Pancreas (tissue), 10 donors: Measurements from ENCODE around the gene NCL. TPM values are rescaled to one million over a fixed set of nuclear protein-coding genes. Genes with fewer than 3 reads are reported as not detected.

Experiments used
- ATAC-seq, 4 donors: fragments of 200-7000 bp; cut with Tn5 transposase; one replicate each; pipeline versions ENCODE4 v1.8.0 to v1.9.1; 2020; ENCODE audit warnings: mild to moderate bottlenecking in 4 of 4, moderate library complexity in 4 of 4
- DNase-seq, 6 donors: peaks; one replicate each; pipeline ENCODE4 v3.0.0-alpha.2; 2020
- FAIRE-seq: peaks from 2 replicates; lab custom pipeline; 2012; peaks lifted over from hg19 to GRCh38; lab: Jason Lieb, UNC
- H3K27ac ChIP-seq, 4 donors: fragments of 200-600 bp; sonication (generic); 1 replicate in 3 of 4; 2 replicates in 1 of 4; pipeline versions ENCODE4 v1.5.0 to v1.8.0; 2020
- H3K27me3 ChIP-seq, 4 donors: fragments of 200-600 bp; one replicate each; pipeline ENCODE4 v1.8.0; 2021
- H3K36me3 ChIP-seq, 3 donors: fragments of 200-600 bp; sonication (generic) in 1 of 3; one replicate each; pipeline versions ENCODE4 v1.5.0 to v1.8.0; 2020 to 2021
- H3K4me1 ChIP-seq, 3 donors: fragments of 200-600 bp; one replicate each; pipeline ENCODE4 v1.8.0; 2021
- H3K4me3 ChIP-seq, 4 donors: fragments of 200-600 bp; sonication (generic) in 2 of 4; one replicate each; pipeline versions ENCODE4 v1.5.0 to v1.8.0; 2020 to 2021
- H3K9me3 ChIP-seq, 4 donors: fragments of 200-600 bp; one replicate each; pipeline ENCODE4 v1.8.0; 2021
- CTCF ChIP-seq, 4 donors: fragments of 200-600 bp; sonication (generic) in 3 of 4; IDR thresholded peaks; one replicate each; pipeline versions ENCODE4 v1.5.0 to v1.8.0; 2021; ENCODE audit warnings: antibody characterized with exemption in 4 of 4
- WGBS, 2 donors: extraction: QIAGEN DNeasy Blood & Tissue Kit; methylation state at CpG; one replicate each; pipeline ENCODE4 v1.1.7; 2013; 5-methylcytosine and 5-hydroxymethylcytosine counted together
- intact Hi-C, 3 donors: fragments of 100-400 bp; cut with DNase I; formaldehyde crosslinking; loops; one replicate each; pipeline versions ENCODE4 v1.11.1 to v1.14.2; 2022
- polyA plus RNA-seq, 2 donors: library from polyadenylated mRNA; stranded (reverse); fragments of 200-250 nt; gene quantifications; one replicate each; pipeline ENCODE4 v1.2.3, GENCODE V29; 2013
- total RNA-seq, 6 donors: library from RNA; stranded (reverse); fragmentation: NEBNext Ultra II Directional in 4 of 6; extraction: Animal tissue kit (Norgen Biotek cat#: 25700) in 4 of 6; gene quantifications; one replicate each; pipeline versions ENCODE4 v1.2.1 to v1.2.4, GENCODE V29; 2021 to 2023
- donor health status: healthy with polysubstance abuse.
- donor health status: DM: no; HTN: no; CAD: no; lungs with moderate emphysema.
- donor health status: DM: no; HTN: no; CAD: no.
- donor health status: control.
- donor health status: control.
- donor health status: Bipolar disorder and iron deficiency.
- donor health status: DM: yes; HTN: yes; CAD: no.
- donor health status: DM: no; HTN: no; CAD: no.
- donor health status: DM: no; HTN: no; CAD: no.
- donor health status: DM: yes; HTN: yes; CAD: no.

Gene NCL
- total and polyA plus RNA-seq, 8 donors = 69.9 to 364 (median 216) TPM

GRCh38 chr2:231423176-231423575, 41.1 kb downstream of the NCL start:
- no peaks in the 10 kb centered on the region for H3K27me3 ChIP-seq
- no peak for TF ChIP-seq CTCF (IDR thresholded peaks at IDR 0.05)
- no peak for DNase-seq

GRCh38 chr2:231422056-231422455, 42.2 kb downstream of the NCL start:
- intact Hi-C loops = no loop called here
- Histone ChIP-seq H3K4me1 (no peaks in the 10 kb centered on the region), H3K27me3 (no peaks in the 10 kb centered on the region), H3K4me3 (no peak overlapping the region), H3K36me3 (no peaks in the 10 kb centered on the region), H3K27ac (no peak overlapping the region), H3K9me3 (no peaks in the 10 kb centered on the region)
- no peak for DNase-seq
- FAIRE-seq = no peak
- TF ChIP-seq CTCF (IDR thresholded peaks at IDR 0.05) = no peak
- ATAC-seq = no peak
- WGBS, 2 donors = 72 to 79% methylated on average over 2 of the region's 2 CpGs

More at GRCh38 chr2:231423176-231423575, 41.1 kb downstream of the NCL start:
- 85 to 89% methylated on average over 10 of the region's 10 CpGs for WGBS, 2 donors
- Histone ChIP-seq H3K4me1 (no peaks in the 10 kb centered on the region), H3K36me3 (no peaks in the 10 kb centered on the region), H3K27ac (no peak overlapping the region), H3K4me3 (no peak overlapping the region), H3K9me3 (no peaks in the 10 kb centered on the region)
- FAIRE-seq (no peak), ATAC-seq (no peak)
- intact Hi-C loops = no loop called here

- ATAC-seq (no peak), FAIRE-seq (no peak), DNase-seq (no peak)
- no peaks in the 10 kb centered on the region for H3K9me3 ChIP-seq
- no peak overlapping the region for H3K27ac ChIP-seq
- H3K27me3 ChIP-seq = no peaks in the 10 kb centered on the region
- H3K4me1 ChIP-seq = no peaks in the 10 kb centered on the region
- TF ChIP-seq CTCF (IDR thresholded peaks at IDR 0.05) = no peak
- no peaks in the 10 kb centered on the region for H3K36me3 ChIP-seq
- intact Hi-C loops = no loop called here
- 74 to 75% methylated on average over 9 of the region's 9 CpGs for WGBS, 2 donors
- no peak overlapping the region for H3K4me3 ChIP-seq
These were observed 43.2 kb downstream of the NCL start for GRCh38 chr2:231421051-231421580.

- H3K9me3 ChIP-seq = no peaks in the 10 kb centered on the region
- FAIRE-seq (no peak), ATAC-seq (no peak), DNase-seq (no peak)
- TF ChIP-seq CTCF (IDR thresholded peaks at IDR 0.05) = no peak
- no peak overlapping the region for H3K27ac ChIP-seq
- no peaks in the 10 kb centered on the region for H3K36me3 ChIP-seq
- 80 to 83% methylated on average over 26 of the region's 26 CpGs for WGBS, 2 donors
- intact Hi-C loops = loop anchor here in 1 of 3 donors (10.0 kb wide), 1 partner anchor 194 kb away; no protein-coding TSS in a partner anchor
- H3K4me1 ChIP-seq = no peaks in the 10 kb centered on the region
- no peaks in the 10 kb centered on the region for H3K27me3 ChIP-seq
- no peak overlapping the region for H3K4me3 ChIP-seq
These were observed 45.3 kb downstream of the NCL start for GRCh38 chr2:231418820-231419640.

- DNase-seq (no peak), FAIRE-seq (no peak), ATAC-seq (no peak)
- H3K27ac ChIP-seq = no peak overlapping the region
- H3K9me3 ChIP-seq = no peaks in the 10 kb centered on the region
- H3K4me3 ChIP-seq = no peak overlapping the region
- no peak for TF ChIP-seq CTCF (IDR thresholded peaks at IDR 0.05)
- H3K4me1 ChIP-seq = peaks cover 0 to 5% (median 4%) of the 10 kb centered on the region in 3 donors
- intact Hi-C loops = loop anchor here in 1 of 3 donors (10.0 kb wide), 1 partner anchor 190 kb away; no protein-coding TSS in a partner anchor
- no peaks in the 10 kb centered on the region for H3K36me3 ChIP-seq
- no peaks in the 10 kb centered on the region for H3K27me3 ChIP-seq
These were observed 49.3 kb downstream of the NCL start for GRCh38 chr2:231415029-231415428.
